HG02588 (cell line): ENCODE measurements around the gene SPC24.
"Not testable (repeated sequence)": the region's sequence is repeated elsewhere in the genome, so short reads cannot be mapped to it uniquely, and the experiment has no call there.

Experiments
- ATAC-seq: cut with Tn5 transposase; IDR thresholded peaks from one replicate; pipeline ENCODE4 v1.9.1; 2021; ENCODE audit warnings: mild to moderate bottlenecking, moderate library complexity; ENCODE audit not compliant: unreplicated experiment

SPC24 gene

DNA sequence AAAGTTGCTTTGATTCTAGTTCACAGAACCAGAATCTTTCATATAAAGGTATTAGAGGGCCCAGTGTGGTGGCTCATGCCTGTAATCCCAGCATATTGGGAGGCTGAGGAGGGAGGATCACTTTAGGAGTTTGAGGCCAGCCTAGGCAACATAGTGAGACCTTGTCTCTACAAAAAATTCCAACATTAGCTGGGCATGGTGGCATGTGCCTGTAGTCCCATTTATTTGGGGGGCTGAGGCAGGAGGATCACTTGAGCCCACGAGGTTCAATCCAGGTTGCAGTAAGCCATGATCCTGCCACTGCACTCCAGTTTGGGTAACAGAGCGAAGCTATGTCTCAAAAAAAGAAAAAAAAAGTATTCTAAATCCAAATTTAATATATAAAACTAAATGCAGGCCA, 57.3 kb downstream of the SPC24 start:
- no peak for ATAC-seq

GRCh38 chr19:11097367-11097766, 58.2 kb downstream of the SPC24 start:
- not testable (repeated sequence) for ATAC-seq

GRCh38 chr19:11096210-11096841, 59.3 kb downstream of the SPC24 start:
- ATAC-seq: no peak
